Peyer's patch (tissue), 4 donors: ENCODE measurements around the gene NT5DC3.

Experiments used
- POLR2A ChIP-seq, 2 donors: fragments of 450-650 bp; IDR thresholded peaks; one replicate each; pipeline ENCODE4 v1.5.1; 2017; ENCODE audit warnings: antibody characterized with exemption in 2 of 2, mild to moderate bottlenecking in 2 of 2, moderate library complexity in 2 of 2
- TF ChIP-seq, protein P1 (sequence below), 6 experiments: fragments of 450-650 bp in 4 of 6; fragments of 200-600 bp in 2 of 6; sonication (generic) in 1 of 6; IDR thresholded peaks; one replicate each; pipeline ENCODE4 v1.5.1; 2017 to 2019; ENCODE audit warnings: antibody characterized with exemption in 6 of 6, mild to moderate bottlenecking in 3 of 6, moderate library complexity in 1 of 6

DNA sequence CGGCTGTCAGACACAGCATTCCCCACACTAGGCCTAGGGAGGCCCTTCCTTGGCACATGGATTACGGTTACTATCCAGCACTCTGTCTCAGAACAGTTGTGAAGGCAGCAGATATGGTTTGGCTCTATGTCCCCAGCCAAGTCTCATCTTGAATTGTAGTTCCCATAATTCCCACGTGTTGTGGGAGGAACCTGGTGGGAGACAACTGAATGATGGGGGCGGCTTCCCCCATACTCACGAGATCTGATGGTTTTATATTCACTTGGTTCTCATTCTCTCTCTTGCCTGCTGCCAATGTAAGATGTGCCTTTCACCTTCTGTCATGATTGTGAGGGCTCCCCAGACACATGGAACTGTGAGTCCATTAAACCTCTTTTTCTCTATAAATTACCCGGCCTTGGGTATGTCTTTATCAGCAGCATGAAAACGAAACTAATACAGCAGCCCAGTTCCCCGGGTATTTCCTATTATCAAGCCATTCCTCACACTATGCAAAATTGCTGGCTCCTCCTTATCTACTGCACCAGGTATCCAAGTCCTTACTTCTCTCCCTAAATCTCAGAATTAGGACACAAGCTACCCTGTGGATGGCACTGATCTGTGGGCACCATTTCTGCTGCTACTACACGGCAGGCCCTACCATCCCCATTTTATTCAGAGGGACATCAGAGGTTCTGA lies 33.3 kb downstream of the NT5DC3 start:
- TF ChIP-seq, protein P1, sequence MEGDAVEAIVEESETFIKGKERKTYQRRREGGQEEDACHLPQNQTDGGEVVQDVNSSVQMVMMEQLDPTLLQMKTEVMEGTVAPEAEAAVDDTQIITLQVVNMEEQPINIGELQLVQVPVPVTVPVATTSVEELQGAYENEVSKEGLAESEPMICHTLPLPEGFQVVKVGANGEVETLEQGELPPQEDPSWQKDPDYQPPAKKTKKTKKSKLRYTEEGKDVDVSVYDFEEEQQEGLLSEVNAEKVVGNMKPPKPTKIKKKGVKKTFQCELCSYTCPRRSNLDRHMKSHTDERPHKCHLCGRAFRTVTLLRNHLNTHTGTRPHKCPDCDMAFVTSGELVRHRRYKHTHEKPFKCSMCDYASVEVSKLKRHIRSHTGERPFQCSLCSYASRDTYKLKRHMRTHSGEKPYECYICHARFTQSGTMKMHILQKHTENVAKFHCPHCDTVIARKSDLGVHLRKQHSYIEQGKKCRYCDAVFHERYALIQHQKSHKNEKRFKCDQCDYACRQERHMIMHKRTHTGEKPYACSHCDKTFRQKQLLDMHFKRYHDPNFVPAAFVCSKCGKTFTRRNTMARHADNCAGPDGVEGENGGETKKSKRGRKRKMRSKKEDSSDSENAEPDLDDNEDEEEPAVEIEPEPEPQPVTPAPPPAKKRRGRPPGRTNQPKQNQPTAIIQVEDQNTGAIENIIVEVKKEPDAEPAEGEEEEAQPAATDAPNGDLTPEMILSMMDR (IDR thresholded peaks at IDR 0.05): no peak
- TF ChIP-seq POLR2A (IDR thresholded peaks at IDR 0.05): no peak
